ENCODE results near the gene TMEM117.
"Not testable (repeated sequence)": the region's sequence is repeated elsewhere in the genome, so short reads cannot be mapped to it uniquely, and the experiment has no call there.

The TMEM117 gene

DNA sequence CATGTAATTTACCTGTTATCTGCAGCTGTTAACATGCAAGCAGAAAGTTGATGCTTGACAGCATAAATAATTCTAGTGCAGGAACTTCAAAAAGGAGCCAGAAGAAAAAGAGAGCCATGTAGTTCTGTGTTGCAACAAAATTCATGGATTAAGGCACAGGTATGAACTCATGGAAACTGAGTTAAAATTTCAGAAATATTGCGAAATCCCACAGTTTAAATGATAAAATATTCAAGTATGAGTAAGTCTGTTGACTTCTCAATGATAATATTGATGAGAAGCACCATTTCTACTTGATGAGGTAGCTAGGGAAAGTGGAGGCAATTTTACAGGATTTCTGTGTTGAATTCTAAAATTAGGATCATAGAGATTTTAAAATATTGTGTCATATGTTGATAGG lies 290.9 kb downstream of the TMEM117 start:
- no peak for DNase-seq

GRCh38 chr12:44127966-44128710 lies 292.3 kb downstream of the TMEM117 start:
- DNase-seq = no peak

DNA sequence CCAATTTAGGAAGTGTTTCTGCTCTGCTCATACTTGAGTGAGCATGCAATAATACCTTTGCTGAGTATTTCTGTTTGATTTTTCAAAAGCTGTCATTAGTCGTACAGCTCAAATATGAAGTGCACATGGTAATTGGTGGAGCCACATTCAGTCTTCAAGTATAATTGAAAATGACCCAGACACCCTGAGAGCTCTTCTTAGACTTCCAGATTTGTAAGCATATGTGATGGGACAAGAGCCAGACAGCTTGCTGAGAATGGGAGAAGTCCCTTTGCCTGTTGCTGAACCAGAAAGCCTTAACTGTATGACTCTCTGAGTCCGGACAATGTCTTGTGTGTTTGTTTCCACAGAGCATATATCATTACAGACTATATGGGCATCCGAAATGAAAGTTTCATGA lies 307.3 kb downstream of the TMEM117 start:
- DNase-seq = no peak

DNA sequence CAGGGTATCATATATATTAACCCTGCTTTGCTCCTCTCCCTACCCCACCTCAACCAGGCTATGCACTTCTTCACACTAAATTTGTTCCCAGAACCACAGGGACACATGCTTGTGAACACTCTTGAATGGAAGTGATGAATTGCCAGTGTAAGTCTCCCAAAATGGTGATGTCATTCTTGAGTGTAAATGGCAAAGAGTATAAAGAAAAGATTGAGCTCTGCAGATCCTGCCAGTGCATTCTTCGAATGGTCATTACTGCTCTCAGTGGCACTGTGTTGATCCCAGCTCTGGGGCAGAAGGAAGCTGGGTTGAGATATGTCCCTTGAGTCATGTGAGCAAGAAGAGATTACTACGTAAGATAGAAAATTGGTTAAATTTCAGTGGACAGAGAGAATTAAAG lies 313.1 kb downstream of the TMEM117 start:
- no peak for DNase-seq

DNA sequence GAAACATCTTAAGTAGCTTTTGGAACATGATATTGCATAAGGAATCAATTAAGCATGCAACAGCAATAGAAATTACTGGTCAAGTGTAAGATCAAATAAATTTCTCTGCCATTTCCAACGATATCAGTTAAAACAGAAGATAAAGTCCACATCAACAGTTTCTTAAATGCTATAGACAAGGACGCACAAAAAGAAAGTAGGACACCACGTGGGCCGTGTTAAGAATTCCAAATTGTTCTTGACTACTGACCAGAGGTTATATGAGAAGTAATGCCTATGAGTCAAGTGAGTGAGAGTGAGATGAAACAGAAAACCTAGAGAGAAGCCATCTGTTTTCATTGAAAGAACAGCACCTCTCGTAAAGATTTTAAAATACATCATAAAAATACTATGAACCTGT lies 318.2 kb downstream of the TMEM117 start:
- no peak for DNase-seq

- DNase-seq = no peak
Measured at GRCh38 chr12:44155358-44155757, 319.5 kb downstream of the TMEM117 start.

- no peak for DNase-seq
Measured at GRCh38 chr12:44157359-44157758, 321.5 kb downstream of the TMEM117 start.

DNA sequence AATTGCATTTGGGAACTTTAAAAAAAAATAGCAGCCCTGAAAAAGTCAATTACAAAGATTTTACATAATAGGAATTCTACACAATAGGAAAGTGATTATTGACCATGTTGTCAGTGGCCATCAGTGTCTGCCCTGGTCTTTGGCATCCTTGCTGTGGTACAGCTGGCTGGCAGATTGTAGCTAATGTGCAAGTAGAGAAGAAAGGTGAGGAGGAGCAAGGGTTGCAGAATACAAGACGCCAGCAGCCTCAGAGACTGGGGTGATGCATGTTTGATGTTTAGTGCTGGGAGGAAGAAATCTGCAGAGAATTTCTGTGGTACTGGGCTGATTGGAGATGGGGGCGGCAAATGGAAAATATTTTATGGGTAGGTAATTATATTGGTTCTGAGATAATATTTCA lies 322.9 kb downstream of the TMEM117 start:
- DNase-seq = no peak

GRCh38 chr12:44159216-44159615 lies 323.3 kb downstream of the TMEM117 start:
- no peak for DNase-seq

DNA sequence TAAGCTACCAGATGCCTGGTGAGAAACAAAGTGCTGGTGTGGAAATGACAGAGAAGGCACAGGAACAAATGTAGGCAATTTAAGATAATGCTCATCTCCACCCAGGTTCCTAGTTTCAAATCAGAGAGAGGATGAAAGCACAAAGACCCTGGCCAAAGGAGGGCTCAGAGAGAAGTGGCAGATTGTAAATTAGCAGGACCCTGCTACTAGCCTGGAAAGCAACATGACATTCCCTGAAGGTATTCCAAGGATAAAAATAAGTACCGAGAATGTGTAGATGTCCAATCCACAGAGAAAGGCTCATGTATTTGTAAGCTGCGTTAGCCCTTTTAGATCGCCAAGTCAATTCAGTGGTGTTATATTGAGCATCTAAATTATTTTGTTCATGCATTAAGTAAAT lies 324.0 kb downstream of the TMEM117 start:
- no peak for DNase-seq

DNA sequence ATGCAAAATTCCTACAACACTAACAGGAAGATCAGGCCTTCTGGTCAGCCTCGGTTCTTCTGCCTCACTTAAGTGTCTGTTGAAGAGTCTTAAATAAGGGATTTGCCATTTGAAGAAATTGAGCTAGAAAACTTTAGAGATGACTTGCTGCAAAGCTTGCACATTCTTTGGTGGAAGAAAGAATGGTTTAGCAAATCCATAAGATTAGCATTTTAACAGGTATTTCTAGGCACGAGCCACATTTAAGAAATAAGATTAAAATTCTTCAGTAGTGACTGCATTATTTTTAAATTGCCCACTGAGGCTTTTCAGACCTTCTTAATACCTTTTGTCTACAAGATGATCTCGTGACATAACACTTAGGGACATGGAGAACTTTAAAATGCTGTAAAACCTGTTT lies 327.1 kb downstream of the TMEM117 start:
- DNase-seq = no peak

- no peak for DNase-seq
Measured at GRCh38 chr12:44174053-44174452, 338.2 kb downstream of the TMEM117 start.

DNA sequence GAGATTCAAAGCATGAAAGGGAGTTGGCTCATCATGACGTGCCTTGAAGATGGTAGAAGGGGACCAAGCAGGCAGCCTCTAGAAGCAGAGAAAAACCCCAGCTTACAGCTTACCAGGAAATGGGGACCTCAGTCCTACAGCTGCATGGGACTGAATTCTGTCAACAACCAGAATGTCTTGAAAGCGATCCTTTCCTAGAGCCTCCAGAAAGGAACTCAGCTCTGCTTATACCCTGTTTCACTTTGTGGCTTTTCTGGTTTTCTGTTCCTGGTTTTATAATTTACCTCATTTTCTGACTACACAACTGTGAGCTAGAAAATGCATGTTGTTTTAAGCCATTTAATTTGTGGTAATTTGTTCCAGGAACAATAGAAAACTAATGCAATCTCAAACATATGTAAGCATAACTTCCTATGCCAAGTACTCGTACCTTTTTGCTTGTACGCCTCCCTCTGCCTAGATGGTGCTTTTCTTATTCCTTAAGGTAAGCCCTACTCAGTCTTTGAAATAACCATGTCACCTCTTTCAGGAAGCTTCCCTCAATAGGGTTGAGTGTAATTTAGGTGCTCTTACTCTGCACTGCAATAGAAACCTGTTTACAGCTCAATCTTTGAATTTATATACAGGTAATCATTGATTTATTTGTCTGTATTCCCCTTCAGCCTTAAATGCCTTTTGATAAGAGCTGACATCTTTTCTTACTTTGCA lies 348.8 kb downstream of the TMEM117 start:
- DNase-seq = no peak

DNA sequence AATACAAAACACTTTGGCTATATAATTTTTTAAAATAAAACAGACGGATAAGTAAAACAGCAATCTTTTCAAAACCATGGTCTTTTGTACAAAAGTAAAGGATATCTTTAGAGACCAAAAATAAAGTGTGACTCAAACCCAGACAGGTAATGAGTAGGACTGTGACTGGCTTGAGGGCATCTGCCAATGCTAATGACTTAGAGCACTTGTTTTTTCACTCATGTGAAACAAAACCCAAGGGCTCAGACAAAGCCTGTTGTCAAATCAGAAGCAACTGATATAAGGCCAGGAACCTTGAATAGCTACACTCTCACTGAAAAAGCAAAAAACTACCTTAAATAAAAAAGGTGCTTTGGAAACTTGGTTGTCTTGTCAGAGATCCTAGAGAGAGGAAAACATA lies 357.4 kb downstream of the TMEM117 start:
- no peak for DNase-seq

DNA sequence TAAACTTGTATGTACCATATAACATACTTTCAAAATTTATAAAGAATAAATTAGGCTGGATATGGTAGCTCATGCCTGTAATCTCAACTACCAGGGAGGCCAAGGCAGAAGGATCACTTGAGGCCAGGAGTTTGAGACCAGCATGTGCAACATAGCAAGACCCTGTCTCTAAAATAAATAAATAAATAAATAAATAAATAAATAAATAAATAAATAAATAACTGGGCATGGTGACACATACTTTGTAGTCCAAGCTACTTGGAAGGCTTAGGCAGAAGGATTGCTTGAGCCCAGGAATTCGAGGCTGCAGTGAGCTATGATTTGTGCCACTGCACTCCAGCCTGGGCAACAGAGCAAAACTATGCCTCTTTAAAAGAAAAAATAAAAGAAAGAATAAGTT lies 359.8 kb downstream of the TMEM117 start:
- not testable (repeated sequence) for DNase-seq

GRCh38 chr12:44206045-44206444 lies 370.2 kb downstream of the TMEM117 start:
- no peak for DNase-seq

- DNase-seq = no peak
Measured at GRCh38 chr12:44217146-44217883, 381.4 kb downstream of the TMEM117 start.

- DNase-seq = no peak
Measured at GRCh38 chr12:44223736-44224135, 387.9 kb downstream of the TMEM117 start.

DNA sequence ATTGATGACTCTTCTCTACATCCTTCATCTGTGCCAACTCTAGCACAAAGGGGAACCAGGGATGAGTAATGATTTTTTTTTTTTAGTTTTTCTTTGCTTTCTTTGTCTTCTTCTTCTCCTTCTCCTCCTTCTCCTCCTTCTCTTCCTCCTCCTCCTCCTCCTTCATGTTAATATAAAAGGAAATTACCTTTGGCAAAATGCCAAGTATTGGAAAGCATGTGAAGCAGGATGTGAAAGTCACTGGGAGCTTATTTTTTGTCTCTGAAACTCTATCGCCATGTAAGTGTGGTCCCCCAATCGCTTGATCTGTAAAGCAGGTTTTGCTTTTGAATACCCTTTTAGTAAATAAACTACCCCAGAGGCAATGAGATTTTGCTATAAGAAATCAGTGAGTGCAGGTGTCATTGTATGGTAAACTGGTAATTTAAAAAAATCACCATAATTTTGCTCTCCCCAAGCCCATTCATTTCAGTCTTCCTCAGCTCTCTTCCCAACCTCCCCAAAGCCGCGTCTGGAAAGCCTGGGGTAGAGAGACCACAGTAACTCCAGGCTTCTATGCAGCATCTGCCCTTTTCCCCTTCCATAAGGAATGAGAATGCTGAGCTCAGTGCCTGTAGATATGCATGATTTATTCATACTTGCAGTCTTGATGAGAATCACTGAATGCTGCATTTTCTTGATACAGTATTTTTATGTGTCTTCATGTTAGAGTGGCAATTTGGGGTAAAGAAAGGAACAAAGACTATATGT lies 388.7 kb downstream of the TMEM117 start:
- no peak for DNase-seq

DNA sequence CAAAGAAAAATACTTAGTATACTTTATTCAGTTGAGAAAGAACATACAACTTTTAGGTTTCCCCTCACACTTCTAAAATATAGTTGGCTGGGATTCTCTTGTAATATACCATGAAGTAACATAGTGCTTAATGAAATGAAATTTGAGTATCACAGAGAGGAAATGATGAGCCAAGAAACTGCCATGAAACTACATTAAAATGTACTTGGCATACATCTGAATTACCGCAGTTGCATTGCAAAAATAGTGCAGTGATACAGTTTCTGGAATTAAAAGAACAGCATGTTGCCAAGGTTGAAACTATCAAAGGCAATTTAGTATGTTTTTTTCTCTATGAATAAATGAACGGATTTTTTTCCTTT lies 389.2 kb downstream of the TMEM117 start:
- DNase-seq = no peak

GRCh38 chr12:44227616-44228015 lies 391.7 kb downstream of the TMEM117 start:
- DNase-seq = no peak

DNA sequence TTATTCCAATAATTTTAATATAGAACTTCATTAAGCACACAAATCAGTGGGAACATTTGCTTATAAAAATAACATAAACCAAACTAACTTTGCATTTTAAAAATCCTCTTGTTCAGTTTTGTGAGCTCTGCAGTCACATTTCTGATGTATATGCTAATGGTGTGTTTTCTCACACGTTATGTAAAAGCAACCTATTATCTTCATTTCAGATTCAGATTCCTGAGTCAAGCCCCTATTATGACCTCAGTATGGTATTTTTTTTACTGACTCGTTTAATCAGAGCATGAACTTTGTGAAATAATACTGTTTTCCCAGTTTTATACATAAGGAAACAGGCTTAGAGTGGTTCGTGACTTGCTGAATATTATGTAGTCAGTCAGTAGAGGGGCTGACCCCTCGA lies 394.0 kb downstream of the TMEM117 start:
- DNase-seq = no peak

DNA sequence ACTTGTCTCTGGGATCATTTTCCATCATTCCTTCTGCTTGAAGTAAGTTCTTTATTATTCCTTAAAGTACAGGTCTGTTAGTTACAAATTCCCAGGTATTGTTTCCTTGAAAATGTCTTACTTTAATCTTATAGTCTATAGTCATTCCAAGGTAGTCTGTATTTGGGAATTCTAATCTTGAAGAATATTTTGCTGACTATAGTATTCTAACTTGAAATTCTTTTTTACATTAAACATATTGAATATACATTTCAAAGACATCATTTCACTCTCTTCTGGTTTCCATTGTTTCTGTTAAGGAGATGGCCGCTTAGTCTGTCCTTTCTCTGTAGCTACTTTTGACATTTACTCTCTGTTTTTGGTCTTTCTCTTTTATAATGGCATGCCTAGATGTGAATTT lies 399.8 kb downstream of the TMEM117 start:
- DNase-seq = no peak

All from stimulated activated CD4-positive, alpha-beta T cell treated with anti-CD3 and anti-CD28 coated beads, Interleukin-15, amount 100 ng/mL, for 24 hours (primary cell).